OCI-LY7 (cell line): ENCODE results near the gene DNER. TPM values are rescaled to one million over a fixed set of nuclear protein-coding genes. Genes with fewer than 3 reads are reported as not detected.
"Not testable (repeated sequence)": the region's sequence is repeated elsewhere in the genome, so short reads cannot be mapped to it uniquely, and the experiment has no call there.

Source experiments
- BruUV-seq: library from RNA; stranded (reverse); fragments of 400-500 nt; replicated peaks from 2 replicates; lab custom pipeline; 2021; lab: Mats Ljungman, UMichigan
- CTCF ChIA-PET: fragments of 300-600 bp; sonication (Branson Sonifier 250); formaldehyde crosslinking; loops from one replicate; lab custom pipeline; 2022; ENCODE audit warnings: antibody characterized with exemption; ENCODE audit not compliant: unreplicated experiment; lab: Charles Lee
- POLR2A ChIA-PET: fragments of 300-600 bp; sonication (Branson Sonifier 250); formaldehyde crosslinking; loops from one replicate; lab custom pipeline; 2022; ENCODE audit warnings: antibody characterized with exemption; lab: Charles Lee
- DNase-seq: peaks from one replicate; pipeline ENCODE4 v3.0.0-alpha.2; 2015; ENCODE audit warnings: low spot score
- H2AFZ ChIP-seq: fragments of 200-600 bp; sonication (generic), shearing (Covaris generic); 2 replicates; pipeline ENCODE4 v1.6.1; 2014; ENCODE audit warnings: mild to moderate bottlenecking, antibody characterized with exemption, low read length, moderate library complexity
- H3K27ac ChIP-seq: fragments of 200-600 bp; sonication (generic); 2 replicates; pipeline ENCODE4 v1.5.1; 2014; ENCODE audit warnings: mixed run types, low read depth, mild to moderate bottlenecking, moderate library complexity, low read length, inconsistent platforms; ENCODE audit not compliant: poor library complexity, severe bottlenecking
- H3K36me3 ChIP-seq: fragments of 200-600 bp; sonication (generic); 2 replicates; pipeline ENCODE4 v1.6.1; 2014; ENCODE audit warnings: mild to moderate bottlenecking, antibody characterized with exemption, low read length, moderate library complexity, mixed read lengths; ENCODE audit not compliant: insufficient read depth
- H3K4me1 ChIP-seq: fragments of 200-600 bp; sonication (generic); 2 replicates; pipeline ENCODE4 v1.5.1; 2014; ENCODE audit warnings: mild to moderate bottlenecking, low read length; ENCODE audit not compliant: insufficient read depth, poor library complexity, severe bottlenecking
- H3K4me2 ChIP-seq: fragments of 200-600 bp; sonication (generic); 2 replicates; pipeline ENCODE4 v1.6.1; 2014; ENCODE audit warnings: mild to moderate bottlenecking, low read length
- H3K4me3 ChIP-seq: fragments of 200-600 bp; sonication (generic); 2 replicates; pipeline ENCODE4 v1.5.1; 2014; ENCODE audit warnings: mild to moderate bottlenecking, low read depth, low read length; ENCODE audit not compliant: poor library complexity, severe bottlenecking
- H3K79me2 ChIP-seq: fragments of 200-600 bp; sonication (generic); 2 replicates; pipeline ENCODE4 v1.6.1; 2016; ENCODE audit warnings: low read depth, mild to moderate bottlenecking, low read length, moderate library complexity, mixed read lengths; ENCODE audit not compliant: insufficient read depth
- H3K9me2 ChIP-seq: fragments of 200-600 bp; sonication (generic); 2 replicates; pipeline ENCODE4 v1.6.1; 2016; ENCODE audit warnings: mild to moderate bottlenecking, low read length, mixed read lengths; ENCODE audit not compliant: insufficient read depth
- H3K9me3 ChIP-seq: fragments of 200-600 bp; sonication (generic); 2 replicates; pipeline ENCODE4 v1.6.1; 2014; ENCODE audit warnings: mild to moderate bottlenecking, mixed run types, low read length, mixed read lengths
- H4K20me1 ChIP-seq: fragments of 200-600 bp; sonication (generic); 2 replicates; pipeline ENCODE4 v1.6.1; 2014; ENCODE audit warnings: mild to moderate bottlenecking, antibody characterized with exemption, low read length, moderate library complexity, mixed read lengths; ENCODE audit not compliant: insufficient read depth
- CTCF ChIP-seq: fragments of 200-600 bp; sonication (generic); conservative IDR thresholded peaks from 2 replicates; pipeline ENCODE4 v1.5.1; 2014; ENCODE audit warnings: mild to moderate bottlenecking, antibody characterized with exemption, low read length, moderate library complexity, mixed read lengths
- EZH2phosphoT487 ChIP-seq: fragments of 200-600 bp; sonication (generic); IDR thresholded peaks from 2 replicates; pipeline ENCODE4 v1.6.1; 2018; ENCODE audit warnings: low read depth, borderline replicate concordance, mild to moderate bottlenecking, mixed run types, antibody characterized with exemption, low read length, moderate library complexity, mixed read lengths
- intact Hi-C: fragments of 100-400 bp; cut with micrococcal nuclease; formaldehyde crosslinking; loops from one replicate; pipeline ENCODE4 v1.10.0; 2022; ENCODE audit not compliant: unreplicated experiment
- total RNA-seq, 2 experiments: library from RNA; depleted of rRNA in 1 of 2; stranded (reverse); fragments of >200 nt in 1 of 2; shearing (Covaris generic) in 1 of 2; gene quantifications; 2 replicates each; pipeline ENCODE4 v1.2.3, GENCODE V29; 2014 to 2022

DNER gene
- total RNA-seq, 2 experiments from 2014 or later: not detected

DNA sequence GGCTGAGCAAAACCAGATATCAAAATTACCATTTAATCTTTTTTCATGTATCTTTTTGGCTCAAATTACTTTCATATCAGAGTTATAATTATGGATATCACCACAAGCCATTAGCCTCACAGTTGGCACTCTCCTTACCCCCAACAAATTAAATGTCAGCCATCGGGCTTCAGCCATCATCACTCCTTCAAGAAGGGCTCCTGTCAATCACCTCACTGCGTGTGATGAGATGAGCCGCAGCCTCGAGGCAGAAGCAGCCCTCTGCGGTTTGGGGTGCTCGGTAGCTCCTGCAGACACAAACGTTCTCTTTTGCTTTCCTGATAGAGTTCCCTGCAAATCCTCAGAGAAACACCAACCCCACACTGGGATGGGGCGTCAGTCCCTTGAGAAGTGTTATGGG, 94.1 kb downstream of the DNER start:
- H2AFZ ChIP-seq: no peak overlapping the region
- no peaks in the 10 kb centered on the region for H3K79me2 ChIP-seq
- CTCF ChIA-PET: no interaction called here
- intact Hi-C loops: no loop called here
- no peaks in the 10 kb centered on the region for H3K36me3 ChIP-seq
- H3K9me2 ChIP-seq: no peaks in the 10 kb centered on the region
- H4K20me1 ChIP-seq: no peaks in the 10 kb centered on the region
- BruUV-seq: no TSS peak
- no peaks in the 10 kb centered on the region for H3K4me1 ChIP-seq
- POLR2A ChIA-PET: no interaction called here
- no peak overlapping the region for H3K4me2 ChIP-seq
- DNase-seq: no peak
- H3K27ac ChIP-seq: no peak overlapping the region
- no peaks in the 10 kb centered on the region for H3K9me3 ChIP-seq
- H3K4me3 ChIP-seq: no peak overlapping the region
- TF ChIP-seq CTCF (no peak), EZH2phosphoT487 (no peak)

- Histone ChIP-seq H3K36me3 (no peaks in the 10 kb centered on the region), H3K4me3 (no peak overlapping the region), H4K20me1 (no peaks in the 10 kb centered on the region), H3K4me1 (no peaks in the 10 kb centered on the region), H3K9me3 (no peaks in the 10 kb centered on the region), H3K27ac (no peak overlapping the region), H3K4me2 (no peak overlapping the region), H3K9me2 (no peaks in the 10 kb centered on the region), H3K79me2 (no peaks in the 10 kb centered on the region), H2AFZ (no peak overlapping the region)
- BruUV-seq: no TSS peak
- TF ChIP-seq EZH2phosphoT487 (no peak), CTCF (no peak)
- CTCF ChIA-PET: no interaction called here
- intact Hi-C loops: no loop called here
- POLR2A ChIA-PET: no interaction called here
- no peak for DNase-seq
These were observed 97.9 kb downstream of the DNER start for GRCh38 chr2:229616433-229616832.

- POLR2A ChIA-PET: interaction anchor here (0.7 kb wide), 1 partner anchor 325 kb away, joined by 3 read pairs; no protein-coding TSS in a partner anchor
- CTCF ChIA-PET, H3K4me2 ChIP-seq, intact Hi-C loops, H3K36me3 ChIP-seq, BruUV-seq, H3K9me3 ChIP-seq, H2AFZ ChIP-seq, H3K27ac ChIP-seq, H3K4me3 ChIP-seq, H3K9me2 ChIP-seq, H3K79me2 ChIP-seq, H4K20me1 ChIP-seq, H3K4me1 ChIP-seq, DNase-seq: not testable (repeated sequence)
These were observed 100.3 kb downstream of the DNER start for GRCh38 chr2:229614021-229614420.
